HG03159 (cell line): ENCODE results near the gene TRIM40.
"Not testable (repeated sequence)": the region's sequence is repeated elsewhere in the genome, so short reads cannot be mapped to it uniquely, and the experiment has no call there.

Experiments used
- ATAC-seq: cut with Tn5 transposase; IDR thresholded peaks from one replicate; pipeline ENCODE4 v1.9.1; 2021; ENCODE audit warnings: mild to moderate bottlenecking, moderate library complexity; ENCODE audit not compliant: unreplicated experiment

The TRIM40 gene

DNA sequence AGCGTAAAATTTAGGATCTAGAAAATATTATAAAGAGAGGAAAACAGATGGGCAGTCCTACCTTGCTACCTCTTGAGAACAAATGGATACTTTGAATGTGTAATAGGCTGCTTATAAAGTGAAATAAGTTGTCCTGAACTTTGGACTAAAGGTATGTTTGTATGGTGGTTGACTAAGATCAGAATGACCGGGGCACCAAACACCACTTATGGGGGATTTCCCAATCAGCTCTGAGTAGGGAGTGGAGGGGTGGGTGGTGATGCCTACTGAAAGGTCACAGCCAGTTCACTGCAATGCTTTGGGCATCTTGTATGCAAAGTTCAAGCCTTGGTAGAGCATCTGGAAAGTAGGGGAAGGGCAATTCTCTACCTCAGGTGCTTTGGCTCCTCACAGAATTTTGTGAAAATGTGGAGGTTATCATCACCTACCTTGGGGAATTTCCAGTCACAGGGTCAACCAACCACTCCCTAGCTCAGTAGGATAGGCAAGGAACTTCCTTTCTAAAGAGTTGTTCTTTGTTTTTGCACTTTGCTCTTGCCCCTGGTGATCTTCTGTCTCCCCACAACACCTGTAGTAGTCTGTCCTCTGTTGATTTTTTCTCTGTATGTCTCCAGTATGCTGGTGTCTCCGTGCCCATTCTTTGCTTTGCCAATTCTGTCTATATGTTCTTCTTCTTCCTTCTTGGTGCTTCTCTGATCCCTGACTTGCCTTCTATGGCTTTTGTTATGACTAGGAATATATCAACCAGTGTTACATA lies 22.8 kb upstream of the TRIM40 start, which contains the start of gene TRIM31:
TSS of gene TRIM31 (minus strand) at position 88 of the 757 bp plus-strand sequence. CDS start 285 bp downstream, outside the sequence.
- ATAC-seq = no peak

GRCh38 chr6:30113841-30114240 lies 22.1 kb upstream of the TRIM40 start:
- ATAC-seq = no peak

GRCh38 chr6:30116724-30117123 lies 19.2 kb upstream of the TRIM40 start:
- ATAC-seq = no peak

DNA sequence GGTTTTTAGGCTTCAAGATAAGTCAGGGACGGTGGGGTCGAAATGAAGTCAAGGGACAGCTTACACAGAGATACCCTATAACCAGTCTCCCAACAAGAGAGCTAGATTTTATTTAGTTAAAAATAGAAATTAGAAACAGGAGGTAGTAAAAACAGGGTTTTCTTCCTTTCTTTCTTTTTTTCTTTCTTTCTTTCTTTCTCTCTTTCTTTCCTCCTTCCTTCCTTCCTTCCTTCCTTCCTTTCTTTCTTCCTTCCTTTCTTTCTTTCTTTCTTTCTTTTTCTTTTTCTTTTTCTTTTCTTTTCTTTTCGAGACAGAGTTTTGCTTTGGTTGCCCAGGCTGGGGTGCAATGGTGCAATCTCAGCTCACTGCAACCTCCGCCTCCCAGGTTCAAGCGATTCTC lies 17.2 kb upstream of the TRIM40 start:
- not testable (repeated sequence) for ATAC-seq

DNA sequence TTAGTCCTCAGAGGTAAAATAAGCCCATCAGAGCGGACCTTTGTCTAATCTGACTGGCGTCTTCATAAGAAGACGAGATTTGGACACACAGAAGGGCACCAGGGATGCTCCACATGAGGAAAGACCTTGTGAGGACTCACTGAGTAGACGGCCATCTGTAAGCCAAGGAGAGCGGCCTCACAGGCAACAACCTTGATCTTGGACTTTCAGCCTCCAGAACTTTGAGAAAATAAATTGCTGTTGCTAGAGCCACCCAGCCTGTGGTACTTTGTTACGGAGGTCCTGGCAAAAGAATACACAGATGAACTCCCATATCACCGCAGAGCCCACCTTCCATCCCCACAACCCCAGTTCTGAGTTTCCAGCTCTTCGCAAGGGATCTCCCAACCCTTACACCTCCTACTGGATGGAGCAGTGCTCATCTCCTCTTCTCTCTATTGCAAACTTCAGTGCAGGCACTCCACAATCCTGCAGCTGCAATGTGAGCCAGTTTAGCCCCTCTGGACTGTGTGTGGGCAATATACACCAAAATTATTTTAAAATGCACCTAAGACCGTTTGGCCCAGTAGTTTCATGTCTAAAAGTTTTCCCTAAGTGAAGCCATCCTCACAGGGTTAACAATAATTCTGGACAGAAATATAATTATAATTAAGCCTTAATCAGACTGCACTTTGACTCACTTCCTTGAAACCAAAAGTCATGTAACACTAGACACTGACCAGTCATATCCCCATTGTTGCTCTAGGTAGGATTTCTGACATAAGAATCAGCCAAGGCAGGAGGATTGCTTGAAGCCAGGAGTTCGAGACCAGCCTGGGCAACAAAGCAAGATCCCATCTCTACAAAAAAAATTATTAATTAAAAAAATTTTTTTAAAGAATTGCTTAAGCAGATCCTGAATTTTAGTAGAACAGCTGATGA lies 14.2 kb upstream of the TRIM40 start:
- no peak for ATAC-seq

DNA sequence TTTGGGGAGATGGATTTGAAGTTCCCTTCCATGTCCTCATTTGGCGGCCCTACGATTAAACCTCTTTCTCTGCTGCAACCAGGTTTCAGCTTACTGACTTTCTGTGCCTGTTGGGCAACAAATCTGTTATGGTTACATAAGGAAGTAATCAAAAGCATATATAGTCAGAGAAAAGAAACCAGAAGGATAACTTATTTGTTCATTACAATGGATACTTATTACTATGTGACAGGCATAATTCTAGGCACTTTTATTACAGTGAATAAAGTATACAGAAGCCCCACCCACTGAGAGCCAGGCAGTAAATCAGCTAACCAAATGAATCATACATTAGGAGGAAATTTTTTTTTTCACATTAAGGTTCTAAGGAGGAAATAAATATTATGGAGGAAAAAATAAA lies 13.4 kb upstream of the TRIM40 start:
- no peak for ATAC-seq

DNA sequence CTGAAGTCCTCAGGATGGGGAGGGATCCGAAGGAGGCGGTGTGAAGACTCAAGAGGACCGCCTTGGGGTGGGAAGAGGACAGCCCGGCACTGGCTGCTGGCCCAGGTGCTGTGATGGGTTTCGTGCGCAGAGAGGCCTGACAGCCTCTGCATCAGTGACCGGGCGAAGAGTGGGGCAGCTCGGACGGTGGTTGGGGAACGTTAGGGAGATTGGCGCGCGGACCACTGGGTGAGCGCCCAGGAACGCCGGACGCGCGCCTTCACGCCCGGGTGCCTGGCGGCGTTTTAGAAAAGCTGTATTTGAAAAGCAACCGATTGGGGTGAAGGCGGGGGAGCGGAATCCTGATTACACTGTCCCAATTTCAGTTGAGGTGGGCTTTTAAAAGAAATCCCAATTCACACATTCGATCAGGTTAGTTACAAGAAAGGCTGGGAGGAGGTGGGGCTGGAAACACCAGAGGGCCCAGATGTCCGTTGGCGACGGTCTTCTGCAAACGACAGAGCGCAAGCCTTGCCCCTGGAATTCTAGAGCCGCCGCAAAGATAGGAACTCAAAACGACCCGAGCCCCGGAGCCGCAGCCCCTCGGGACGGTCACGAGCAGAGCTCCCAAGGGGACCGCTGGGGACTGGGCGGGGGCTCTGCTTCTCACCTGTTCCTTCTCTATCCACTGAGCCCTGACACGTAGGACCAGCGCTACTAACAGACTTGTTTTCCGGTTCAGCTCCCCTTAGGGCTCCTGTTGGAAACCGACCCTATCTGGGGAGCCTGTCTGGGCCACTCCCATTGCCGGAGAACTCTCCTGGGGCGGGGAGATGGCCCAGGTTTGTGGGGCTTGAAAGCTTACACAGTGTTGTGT lies 8.5 kb upstream of the TRIM40 start:
- no peak for ATAC-seq

DNA sequence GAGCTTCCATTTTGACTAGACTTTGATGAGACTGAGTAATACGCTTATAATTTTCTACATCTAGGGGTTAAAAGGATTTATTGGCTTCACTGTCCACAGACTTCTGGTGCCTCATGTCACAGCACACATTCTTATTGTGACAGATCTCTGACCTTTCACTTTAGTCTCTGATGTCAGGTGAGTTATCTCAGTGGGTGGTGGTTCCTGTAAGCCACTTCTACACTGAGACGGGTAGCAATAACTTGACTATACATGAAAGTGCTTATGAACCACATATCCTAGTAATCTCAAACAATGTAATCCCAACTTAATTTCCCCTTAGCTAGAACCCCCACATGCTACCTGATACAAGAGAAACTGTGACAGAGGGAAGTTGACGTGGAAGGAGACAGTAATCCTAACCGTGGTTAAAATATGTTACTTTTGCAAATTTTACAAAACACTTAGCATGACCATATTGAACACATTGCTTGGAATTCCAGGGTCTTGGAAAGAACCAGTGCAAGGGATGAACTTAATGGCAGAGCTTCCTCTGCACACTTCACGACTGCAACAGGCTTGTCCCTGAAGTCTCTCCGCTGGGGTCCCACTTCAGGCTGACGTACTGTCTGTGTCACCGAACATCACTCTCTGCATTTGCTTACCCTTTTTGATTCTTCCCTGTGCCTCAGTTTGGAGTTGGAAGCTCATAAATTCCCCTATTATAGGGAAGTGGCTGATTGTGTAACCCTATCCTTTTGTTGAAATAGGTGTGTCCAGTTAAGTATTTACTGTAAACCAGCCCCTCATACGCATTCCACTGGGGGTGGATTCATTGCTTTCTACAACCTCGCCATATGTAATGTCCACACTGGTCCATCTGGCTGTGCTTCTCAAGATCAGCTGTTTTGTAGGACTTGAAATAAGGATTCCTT lies 6.4 kb upstream of the TRIM40 start:
- ATAC-seq = no peak

DNA sequence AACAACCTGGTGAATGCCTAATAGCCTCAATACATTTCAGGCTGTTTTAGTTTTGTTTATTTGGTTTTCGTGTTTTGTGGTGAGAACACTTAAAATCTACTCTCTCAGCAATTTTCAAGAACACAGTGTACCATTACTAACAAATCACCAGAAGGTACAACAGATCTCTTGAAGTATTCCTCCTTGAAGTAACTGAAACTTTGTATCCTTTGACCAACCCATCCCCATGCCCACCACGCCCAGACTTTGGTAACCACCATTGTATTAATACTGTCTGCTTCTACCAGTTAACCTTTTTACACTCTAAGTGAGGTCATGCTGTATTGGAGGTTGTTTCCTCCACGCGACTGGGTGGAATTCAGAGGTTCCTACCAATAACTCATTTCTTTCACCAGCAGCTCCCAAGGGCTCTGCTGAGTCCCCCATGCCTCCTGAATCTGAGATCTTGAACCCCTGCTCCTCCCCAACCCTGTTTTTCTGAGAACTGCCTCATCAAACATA lies 5.7 kb upstream of the TRIM40 start:
- ATAC-seq = no peak

GRCh38 chr6:30130887-30131862 lies 4.8 kb upstream of the TRIM40 start:
- peak; percentile 57 for ATAC-seq

DNA sequence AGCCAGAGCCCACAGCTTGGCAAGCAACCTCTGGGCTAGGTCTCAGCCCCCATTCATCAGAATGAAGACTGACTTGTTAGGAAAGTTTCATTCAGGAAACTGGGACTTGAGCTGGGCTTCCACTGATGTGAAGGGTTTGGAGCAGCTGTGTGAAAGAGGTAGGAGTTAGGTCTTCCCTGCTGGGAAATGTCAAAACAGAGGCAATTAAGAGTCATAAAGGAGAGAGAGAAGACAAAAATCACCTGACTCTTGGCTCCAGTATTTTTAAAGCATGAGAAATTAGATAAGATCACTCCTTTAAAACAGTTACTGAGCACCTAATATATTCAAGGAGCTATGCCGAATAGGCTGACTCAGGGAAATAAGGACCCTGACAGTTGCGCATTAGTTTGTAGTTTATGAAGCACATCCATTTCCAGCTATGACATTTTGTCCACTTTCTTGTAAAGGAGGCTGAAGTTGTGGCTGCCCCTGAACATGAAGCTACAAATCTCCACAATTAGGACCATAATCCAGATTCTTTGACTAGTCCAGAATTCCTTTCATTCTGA lies 3.9 kb upstream of the TRIM40 start:
- ATAC-seq = no peak

- ATAC-seq = no peak
Measured at GRCh38 chr6:30135147-30135546, 793 bp upstream of the TRIM40 start.

- ATAC-seq = no peak
Measured at GRCh38 chr6:30136570-30137286, 788 bp downstream of the TRIM40 start.

- not testable (repeated sequence) for ATAC-seq
Measured at GRCh38 chr6:30140240-30140639, 4.3 kb downstream of the TRIM40 start.

- ATAC-seq = no peak
Measured at GRCh38 chr6:30142665-30143064, 6.7 kb downstream of the TRIM40 start.

DNA sequence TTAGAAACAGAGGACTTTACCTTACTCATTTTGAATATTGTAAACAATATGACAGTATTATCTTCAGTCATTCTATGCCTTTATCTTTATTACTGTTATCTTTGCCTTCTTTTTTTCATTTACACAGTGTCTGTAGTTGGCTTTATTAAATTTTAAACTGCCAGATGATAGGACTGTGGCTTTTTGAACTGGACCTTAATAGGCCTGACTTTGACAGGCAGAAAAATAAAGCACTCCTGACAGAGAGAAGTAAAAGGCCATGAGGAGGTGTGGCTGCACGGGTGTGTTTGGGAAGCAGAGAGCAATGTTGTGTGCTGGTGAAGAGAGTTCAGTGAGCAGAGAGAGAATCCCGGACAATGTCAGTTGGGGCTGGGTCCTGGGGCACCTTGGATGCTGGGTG lies 7.8 kb downstream of the TRIM40 start:
- ATAC-seq = no peak

GRCh38 chr6:30144811-30145210 lies 8.9 kb downstream of the TRIM40 start:
- ATAC-seq = no peak

- no peak for ATAC-seq
Measured at GRCh38 chr6:30145818-30146217, 9.9 kb downstream of the TRIM40 start.
